Measurements from ENCODE around the gene RBM26. TPM values are rescaled to one million over a fixed set of nuclear protein-coding genes. Genes with fewer than 3 reads are reported as not detected.

The RBM26 gene
- total RNA-seq, 1 experiment from 2014 or later: 70.5 TPM

- H3K27ac Mint-ChIP-seq: no peak overlapping the region
- H3K9me3 Mint-ChIP-seq: no peaks in the 10 kb centered on the region
- Histone ChIP-seq H3K23me2 (ENCODE audit: insufficient read length, low read depth, low read length, poor library complexity, severe bottlenecking) (no peaks in the 10 kb centered on the region), H3K9ac (ENCODE audit: extremely low read depth, insufficient read length, low read length) (no peak overlapping the region), H3K27ac (ENCODE audit: insufficient read length, low read depth, low read length) (no peak overlapping the region), H3K4ac (ENCODE audit: low read depth, low read length) (no peak overlapping the region), H2BK20ac (ENCODE audit: low read depth, low read length, poor library complexity, severe bottlenecking) (no peak overlapping the region), H3K79me1 (ENCODE audit: insufficient read depth, low read depth, low read length, poor library complexity, severe bottlenecking) (no peaks in the 10 kb centered on the region), H3K9me3 (ENCODE audit: control insufficient read depth, low read depth, low read length) (no peaks in the 10 kb centered on the region), H4K91ac (ENCODE audit: insufficient read length, low read depth, low read length) (no peak overlapping the region), H2AK5ac (ENCODE audit: insufficient read length, low read length) (no peak overlapping the region), H3K14ac (ENCODE audit: insufficient read depth, low read length) (no peak overlapping the region), H3K4me1 (ENCODE audit: insufficient read depth, low read length) (no peaks in the 10 kb centered on the region), H3K27me3 (ENCODE audit: insufficient read depth, low read length) (no peaks in the 10 kb centered on the region), H4K20me1 (ENCODE audit: control insufficient read depth, insufficient read depth, insufficient read length) (no peaks in the 10 kb centered on the region), H3K79me2 (ENCODE audit: insufficient read depth, low read length) (no peaks in the 10 kb centered on the region), H4K8ac (replicated peaks; ENCODE audit: insufficient read length, low read depth, low read length) (no peak overlapping the region), H2BK15ac (ENCODE audit: low read depth, low read length) (no peak overlapping the region), H2BK12ac (ENCODE audit: insufficient read length, low read depth, low read length) (no peak overlapping the region), H3T11ph (ENCODE audit: low read length) (no peak overlapping the region), H3K23ac (ENCODE audit: insufficient read length, low read depth, low read length) (no peak overlapping the region), H2AFZ (ENCODE audit: low read length) (no peak overlapping the region), H3K56ac (ENCODE audit: insufficient read length, low read depth, low read length) (no peak overlapping the region), H3K18ac (ENCODE audit: insufficient read length, low read depth, low read length) (no peak overlapping the region), H4K5ac (ENCODE audit: insufficient read length, low read depth, low read length) (no peak overlapping the region), H2BK120ac (ENCODE audit: low read depth, low read length, poor library complexity, severe bottlenecking) (no peak overlapping the region), H3K4me2 (ENCODE audit: insufficient read depth, insufficient read length, low read length) (no peak overlapping the region), H2BK5ac (ENCODE audit: insufficient read length, low read length) (no peak overlapping the region)
- H3K4me3 Mint-ChIP-seq: no peak overlapping the region
- no peak for DNase-seq
- WGBS (ENCODE audit: extremely low coverage, insufficient read length, low lambda C conversion rate): no CpG with 5 or more reads among the region's 2 CpGs
- TF ChIP-seq, protein P1, sequence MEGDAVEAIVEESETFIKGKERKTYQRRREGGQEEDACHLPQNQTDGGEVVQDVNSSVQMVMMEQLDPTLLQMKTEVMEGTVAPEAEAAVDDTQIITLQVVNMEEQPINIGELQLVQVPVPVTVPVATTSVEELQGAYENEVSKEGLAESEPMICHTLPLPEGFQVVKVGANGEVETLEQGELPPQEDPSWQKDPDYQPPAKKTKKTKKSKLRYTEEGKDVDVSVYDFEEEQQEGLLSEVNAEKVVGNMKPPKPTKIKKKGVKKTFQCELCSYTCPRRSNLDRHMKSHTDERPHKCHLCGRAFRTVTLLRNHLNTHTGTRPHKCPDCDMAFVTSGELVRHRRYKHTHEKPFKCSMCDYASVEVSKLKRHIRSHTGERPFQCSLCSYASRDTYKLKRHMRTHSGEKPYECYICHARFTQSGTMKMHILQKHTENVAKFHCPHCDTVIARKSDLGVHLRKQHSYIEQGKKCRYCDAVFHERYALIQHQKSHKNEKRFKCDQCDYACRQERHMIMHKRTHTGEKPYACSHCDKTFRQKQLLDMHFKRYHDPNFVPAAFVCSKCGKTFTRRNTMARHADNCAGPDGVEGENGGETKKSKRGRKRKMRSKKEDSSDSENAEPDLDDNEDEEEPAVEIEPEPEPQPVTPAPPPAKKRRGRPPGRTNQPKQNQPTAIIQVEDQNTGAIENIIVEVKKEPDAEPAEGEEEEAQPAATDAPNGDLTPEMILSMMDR (conservative IDR thresholded peaks at IDR 0.05): peak; percentile 80
- 0 out of 4 replicates have a peak, but pooled peaks cover 0 to 2% of the 10 kb centered on the region in 2 experiments for H3K4me1 Mint-ChIP-seq
- H3K36me3 Mint-ChIP-seq (ENCODE audit: insufficient read depth in 1 of 3, low read depth in 3 of 3): no peaks in the 10 kb centered on the region
- H3K27me3 Mint-ChIP-seq (ENCODE audit: low read depth): peaks cover 2% of the 10 kb centered on the region; the same call in 1 of the 2 replicates
Measured at GRCh38 chr13:79423801-79424642, 18.0 kb upstream of the RBM26 start.
